Measurements from ENCODE around the gene SMIM31. TPM values are rescaled to one million over a fixed set of nuclear protein-coding genes. Genes with fewer than 3 reads are reported as not detected.

Gene SMIM31
- 0.05 to 0.08 TPM (median 0.05 TPM) in 3 of 5 replicates, not detected in the others for total RNA-seq (2022; extraction: Qiagen RNA extraction; ENCODE audit: low read depth)

GRCh38 chr4:164753873-164754488, at the start of gene SMIM31:
TSS of gene SMIM31 (plus strand) at chr4:164754131. CDS start at chr4:164770444, 16,313 bp downstream.

Other genes with a start within 250 kb of the SMIM31 start
- not detected in 5 replicates for gene APELA, start 123.0 kb downstream of the SMIM31 start, total RNA-seq (2022; extraction: Qiagen RNA extraction; ENCODE audit: low read depth)
- not detected in 5 replicates for gene TRIM61, start 223.5 kb downstream of the SMIM31 start, total RNA-seq (2022; extraction: Qiagen RNA extraction; ENCODE audit: low read depth)